GM23248 (cell line): ENCODE measurements around the gene ZCCHC2.

Experiments used
- EZH2 ChIP-seq: fragments of 200-600 bp; sonication (generic); IDR thresholded peaks from 2 replicates; pipeline ENCODE4 v1.6.1; 2018; ENCODE audit warnings: antibody characterized with exemption, mild to moderate bottlenecking; ENCODE audit not compliant: insufficient read depth, poor library complexity, severe bottlenecking
- EZH2phosphoT487 ChIP-seq: fragments of 200-600 bp; sonication (generic); IDR thresholded peaks from 2 replicates; pipeline ENCODE4 v1.6.1; 2018; ENCODE audit warnings: antibody characterized with exemption, moderate library complexity, mild to moderate bottlenecking, low read depth; ENCODE audit not compliant: insufficient read depth

DNA sequence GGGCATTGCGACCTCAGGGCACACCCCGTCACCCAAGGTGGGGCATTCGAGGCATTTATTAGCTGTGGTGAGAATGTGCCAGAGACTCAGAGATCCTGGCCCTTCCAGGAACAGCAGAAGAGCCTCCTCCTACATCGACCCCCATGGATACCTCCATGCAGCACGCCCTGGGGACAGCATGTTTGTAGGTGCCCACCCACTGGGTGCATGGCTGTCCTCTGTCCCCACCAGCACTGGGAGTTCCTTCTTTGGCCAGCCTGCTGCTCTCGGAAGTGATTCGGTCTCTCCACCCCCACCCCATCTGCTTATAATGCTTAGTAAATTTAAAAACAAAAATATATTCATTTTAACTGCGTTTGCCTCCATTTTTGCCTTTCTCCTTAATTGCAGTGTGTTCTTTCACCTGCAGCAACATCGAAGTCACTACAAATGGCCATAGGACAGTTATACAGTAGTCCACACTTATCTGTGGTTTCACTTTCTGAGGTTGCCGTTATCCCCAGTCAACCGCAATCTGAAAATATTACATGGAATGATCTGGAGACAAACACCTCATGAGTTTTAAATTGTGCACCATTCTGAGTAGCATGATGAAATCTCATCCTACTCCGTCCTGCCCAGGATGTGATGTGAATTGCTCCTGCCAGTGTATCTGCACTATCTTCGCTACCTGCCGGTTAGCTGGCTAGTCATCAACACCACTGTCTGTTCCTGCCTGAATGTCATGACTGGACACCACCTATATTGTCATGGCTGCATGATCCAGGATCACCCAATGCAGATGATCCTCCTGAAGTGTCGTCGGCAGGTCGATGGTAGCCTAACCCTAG, 29.6 kb upstream of the ZCCHC2 start:
- no peak for TF ChIP-seq EZH2
- TF ChIP-seq EZH2phosphoT487 = no peak
